HG02623 (cell line): Measurements from ENCODE around the gene RNF114.
"Not testable (repeated sequence)": the region's sequence is repeated elsewhere in the genome, so short reads cannot be mapped to it uniquely, and the experiment has no call there.

ENCODE experiments used
- ATAC-seq: cut with Tn5 transposase; IDR thresholded peaks from one replicate; pipeline ENCODE4 v1.9.1; 2021; ENCODE audit warnings: moderate library complexity; ENCODE audit not compliant: unreplicated experiment

Gene RNF114

GRCh38 chr20:49936153-49937026 is at the start of gene RNF114:
Gene RNF114, plus strand, starts transcription at chr20:49936397. Its CDS starts 16 bp downstream, at chr20:49936413.
- peak; percentile 54 for ATAC-seq

- no peak for ATAC-seq
Observed at GRCh38 chr20:49886571-49887213, 49.5 kb upstream of the RNF114 start.

- ATAC-seq = no peak
Observed at GRCh38 chr20:49887251-49888211, 48.7 kb upstream of the RNF114 start.

- ATAC-seq = no peak
Observed at GRCh38 chr20:49888212-49889000, 47.8 kb upstream of the RNF114 start.

- no peak for ATAC-seq
Observed at GRCh38 chr20:49889001-49889934, 46.9 kb upstream of the RNF114 start.

GRCh38 chr20:49889935-49890333 is 46.3 kb upstream of the RNF114 start:
- ATAC-seq = no peak

GRCh38 chr20:49890471-49891361 is 45.5 kb upstream of the RNF114 start:
- no peak for ATAC-seq

- ATAC-seq = no peak
Observed at GRCh38 chr20:49891476-49892110, 44.6 kb upstream of the RNF114 start.

- no peak for ATAC-seq
Observed at GRCh38 chr20:49892260-49892659, 43.9 kb upstream of the RNF114 start.

- ATAC-seq = no peak
Observed at GRCh38 chr20:49892817-49893216, 43.4 kb upstream of the RNF114 start.

GRCh38 chr20:49893242-49894072 is 42.7 kb upstream of the RNF114 start:
- no peak for ATAC-seq

GRCh38 chr20:49894073-49894470 is 42.1 kb upstream of the RNF114 start:
- ATAC-seq = no peak

- ATAC-seq = not testable (repeated sequence)
Observed at GRCh38 chr20:49895474-49896093, 40.6 kb upstream of the RNF114 start.

- no peak for ATAC-seq
Observed at GRCh38 chr20:49896204-49896603, 40.0 kb upstream of the RNF114 start.

- no peak for ATAC-seq
Observed at GRCh38 chr20:49899541-49900383, 36.4 kb upstream of the RNF114 start.

- no peak for ATAC-seq
Observed at GRCh38 chr20:49901588-49901987, 34.6 kb upstream of the RNF114 start.
